ENCODE results near the gene PSKH1. TPM values are rescaled to one million over a fixed set of nuclear protein-coding genes. Genes with fewer than 3 reads are reported as not detected.

PSKH1 gene
- total and polyA plus RNA-seq, 10 of the 15 experiments (the other 5 are each of a cell fraction or from before 2014, with no cell fraction given): 0.63 to 20.4 (median 7.8) TPM

- SMC1A ChIA-PET (ENCODE audit: uncharacterized antibody, unreplicated experiment): interaction anchor here (0.5 to 2.0 kb wide), 13 partner anchors 9 to 265 kb away, joined by 3 to 6 read pairs (median 3); partner anchors contain the start of genes NFATC3 and NUTF2
- H3K27me3 ChIP-seq (replicated peaks in 1 of 2; ENCODE audit: control insufficient read depth in 2 of 2, insufficient read depth in 2 of 2, low read length in 1 of 2): no peaks in the 10 kb centered on the region
- peak overlapping the region; percentile 94 for H3K9ac ChIP-seq (ENCODE audit: control insufficient read depth, insufficient read depth, low read length)
- WGBS (ENCODE audit: insufficient coverage, insufficient replicate concordance, low lambda C conversion rate, missing lambda C conversion rate): 11% methylated on average over 55 of the region's 55 CpGs
- CTCF ChIA-PET: interaction anchor here (0.7 to 3.5 kb wide), 18 partner anchors 10 to 415 kb away, joined by 3 to 15 read pairs (median 3); partner anchors contain the start of gene NRN1L
- POLR2A ChIA-PET: interaction anchor here (0.6 to 3.4 kb wide), 21 partner anchors 9 to 455 kb away, joined by 3 to 16 read pairs (median 4); partner anchors contain the start of genes ACD, ATP6V0D1, CTCF and LCAT
- ATAC-seq: peak; percentile 94
- H3K4me2 ChIP-seq (ENCODE audit: control insufficient read depth, insufficient read depth): peak overlapping the region; percentile 81
- RAD21 ChIA-PET (ENCODE audit: unreplicated experiment): interaction anchor here (0.7 to 1.7 kb wide), 22 partner anchors 25 to 454 kb away, joined by 3 to 10 read pairs (median 3); partner anchors contain the start of genes ATP6V0D1, DDX28, DUS2 and EDC4
- peaks cover 31% of the 10 kb centered on the region for H3K79me2 ChIP-seq (ENCODE audit: control insufficient read depth, insufficient read depth, low read length)
- DNase-seq (ENCODE audit: low read depth, low spot score): peak; percentile 84
- peaks cover 21 to 25% of the 10 kb centered on the region in 2 experiments for H3K36me3 ChIP-seq (ENCODE audit: control insufficient read depth in 2 of 2, insufficient read depth in 2 of 2, low read length in 1 of 2)
- H3K27ac ChIP-seq (ENCODE audit: control insufficient read depth, insufficient read depth): peak overlapping the region; percentile 98
- H3K9me3 ChIP-seq (replicated peaks; ENCODE audit: control insufficient read depth, insufficient read depth, low read length): no peaks in the 10 kb centered on the region
- H3K4me1 ChIP-seq (ENCODE audit: control insufficient read depth, insufficient read depth, low read length): peaks cover 12% of the 10 kb centered on the region
- H2AFZ ChIP-seq (ENCODE audit: control insufficient read depth, low read depth, low read length): no peak overlapping the region; the same call in 1 of the 2 replicates
- BruUV-seq (replicated peaks): no TSS peak
- peak; percentile 96 for FAIRE-seq
- H3K4me3 ChIP-seq: peak overlapping the region; percentile 89
- H4K20me1 ChIP-seq (ENCODE audit: control insufficient read depth, insufficient read depth): no peaks in the 10 kb centered on the region
- in situ Hi-C loops (cut with MboI) (no loop called here), intact Hi-C loops (cut with micrococcal nuclease; ENCODE audit: unreplicated experiment) (loop anchor here (2.0 to 5.0 kb wide), 2 partner anchors 89 to 107 kb away; partner anchors contain the start of genes CENPT and NUTF2)
- no peak for TF ChIP-seq HDAC6 (IDR thresholded peaks at IDR 0.05; ENCODE audit: unreplicated experiment)
- TF ChIP-seq GABPA (IDR thresholded peaks at IDR 0.05; ENCODE audit: low read depth): peak; percentile 86
- TF ChIP-seq DPF2 (IDR thresholded peaks at IDR 0.05): peak; percentile 57
- peak; percentile 10 for TF ChIP-seq MEF2B (IDR thresholded peaks at IDR 0.05; ENCODE audit: partially characterized antibody, poor library complexity, severe bottlenecking)
- no peak for TF ChIP-seq BMI1 (IDR thresholded peaks at IDR 0.05; ENCODE audit: borderline replicate concordance)
- no peak for TF ChIP-seq ZNF622 (IDR thresholded peaks at IDR 0.05)
- peak; percentile 37; the same call in 1 of the 2 replicates for TF ChIP-seq HCFC1 (IDR thresholded peaks at IDR 0.05; ENCODE audit: low read length)
- TF ChIP-seq STAT3 (IDR thresholded peaks at IDR 0.05; ENCODE audit: low read depth, low read length): no peak
- no peak for TF ChIP-seq TCF7 (IDR thresholded peaks at IDR 0.05; ENCODE audit: borderline replicate concordance)
- no peak for TF ChIP-seq NFIC (IDR thresholded peaks at IDR 0.05; ENCODE audit: low read depth, low read length)
- peak; percentile 62 for TF ChIP-seq E4F1 (IDR thresholded peaks at IDR 0.05; ENCODE audit: borderline replicate concordance, partially characterized antibody)
- TF ChIP-seq USF2 (IDR thresholded peaks at IDR 0.05; ENCODE audit: borderline replicate concordance, low read depth, low read length): peak; percentile 77
- TF ChIP-seq SIX5 (IDR thresholded peaks at IDR 0.05; ENCODE audit: low read depth, low read length, severe bottlenecking): no peak
- TF ChIP-seq KAT2A (conservative IDR thresholded peaks at IDR 0.05; ENCODE audit: control insufficient read depth, low read depth, low read length): no peak
- no peak for TF ChIP-seq ATF7 (IDR thresholded peaks at IDR 0.05; ENCODE audit: low read depth)
- no peak for TF ChIP-seq IKZF1 (conservative IDR thresholded peaks at IDR 0.05)
- TF ChIP-seq LARP7 (IDR thresholded peaks at IDR 0.05): no peak; the same call in 1 of the 2 replicates
- no peak for TF ChIP-seq RCOR1 (conservative IDR thresholded peaks at IDR 0.05; ENCODE audit: low read depth, low read length)
- no peak for TF ChIP-seq MYB (IDR thresholded peaks at IDR 0.05; ENCODE audit: borderline replicate concordance, low read depth, low read length)
- no peak for TF ChIP-seq TCF12 (IDR thresholded peaks at IDR 0.05; ENCODE audit: low read depth, low read length)
- no peak for TF ChIP-seq ZBED1 (IDR thresholded peaks at IDR 0.05; ENCODE audit: borderline replicate concordance)
- TF ChIP-seq ZSCAN29 (IDR thresholded peaks at IDR 0.05): no peak
- TF ChIP-seq YY1 (IDR thresholded peaks at IDR 0.05; ENCODE audit: low read depth, low read length): peak; percentile 87
Observed at GRCh38 chr16:67935402-67936123, 42.5 kb downstream of the PSKH1 start.
